CD4-positive, alpha-beta T cell treated with Interleukin-6 at 100 ng/mL for 8 hours (primary cell): ENCODE measurements around the gene PLA1A.
"Not testable (repeated sequence)": the region's sequence is repeated elsewhere in the genome, so short reads cannot be mapped to it uniquely, and the experiment has no call there.

Experiments used
- DNase-seq: peaks from one replicate; pipeline ENCODE4 v3.0.0-alpha.2; 2020; ENCODE audit warnings: mixed read lengths, low spot score

PLA1A gene

DNA sequence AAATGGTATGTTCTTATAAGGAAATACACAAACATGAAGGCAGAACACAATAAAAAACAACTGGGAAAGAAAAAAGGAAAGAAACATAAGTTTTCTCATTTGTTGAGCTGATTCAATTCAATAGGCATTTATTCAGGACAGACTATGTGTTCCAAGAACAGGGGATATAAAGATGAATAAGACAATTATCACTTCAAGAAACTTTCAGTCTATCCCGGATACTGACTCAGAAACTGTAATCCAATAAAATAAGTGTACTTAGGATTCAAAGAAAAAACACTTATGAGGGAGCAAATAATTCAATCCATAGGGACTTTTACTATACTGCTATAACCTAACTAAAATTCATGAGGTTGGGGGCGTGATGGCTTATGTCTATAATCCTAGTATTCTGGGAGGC is 66.2 kb downstream of the PLA1A start:
- DNase-seq, result no peak

- DNase-seq, result no peak
Observed at GRCh38 chr3:119664370-119664769, 66.7 kb downstream of the PLA1A start.

- no peak for DNase-seq
Observed at GRCh38 chr3:119664850-119665379, 67.2 kb downstream of the PLA1A start.

- DNase-seq, result no peak
Observed at GRCh38 chr3:119665954-119666559, 68.4 kb downstream of the PLA1A start.

DNA sequence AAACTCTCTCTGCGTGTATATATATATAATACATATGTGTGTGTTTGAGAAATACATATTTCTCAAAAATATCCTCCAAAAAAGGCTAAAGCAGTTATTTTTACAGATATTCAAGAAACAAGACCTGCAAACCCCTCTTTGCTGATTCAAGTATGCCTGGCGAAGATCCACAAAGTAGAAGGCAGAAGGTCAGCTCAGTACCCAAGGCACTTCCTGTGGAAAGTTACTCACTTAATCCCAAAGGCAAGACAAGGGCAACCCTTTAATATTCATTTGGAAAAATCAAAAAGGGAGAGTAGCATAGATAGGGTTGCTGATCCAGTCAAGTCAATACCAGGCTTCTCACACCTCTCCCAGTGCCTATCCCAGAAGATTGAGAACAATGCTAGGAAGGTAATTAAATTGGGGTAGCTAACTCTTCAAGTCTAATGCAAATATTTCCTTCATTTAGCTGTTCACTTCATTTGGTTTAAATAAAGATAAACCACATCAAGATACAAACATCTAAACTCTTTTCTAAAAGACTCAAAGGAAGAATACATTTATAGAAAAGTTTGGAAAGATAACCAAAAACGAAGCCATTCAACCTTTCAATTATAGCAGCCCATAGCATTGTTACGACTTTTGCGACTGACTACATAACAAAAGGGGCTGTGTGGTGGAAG is 72.4 kb downstream of the PLA1A start:
- no peak for DNase-seq

DNA sequence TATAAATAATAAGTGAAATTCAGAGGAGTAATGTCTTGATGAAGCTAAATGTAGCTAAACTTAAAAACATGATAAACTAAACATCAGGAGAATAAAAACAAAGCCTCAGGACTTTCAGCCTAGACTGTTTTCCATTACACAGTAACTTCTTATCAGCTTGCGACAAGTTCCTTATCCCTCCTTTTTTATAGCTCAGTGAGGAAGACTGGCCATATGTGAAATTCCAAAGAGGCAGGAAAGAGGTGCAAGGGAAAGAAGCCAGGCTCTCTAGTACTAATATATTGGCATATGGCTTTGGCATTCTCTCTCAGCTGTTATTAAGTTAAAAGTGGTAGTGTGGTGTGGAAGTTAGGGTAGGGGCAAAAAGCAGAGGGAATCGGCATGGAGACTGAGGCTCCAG is 75.1 kb downstream of the PLA1A start:
- no peak for DNase-seq

GRCh38 chr3:119673875-119674274 is 76.2 kb downstream of the PLA1A start:
- DNase-seq, result no peak

DNA sequence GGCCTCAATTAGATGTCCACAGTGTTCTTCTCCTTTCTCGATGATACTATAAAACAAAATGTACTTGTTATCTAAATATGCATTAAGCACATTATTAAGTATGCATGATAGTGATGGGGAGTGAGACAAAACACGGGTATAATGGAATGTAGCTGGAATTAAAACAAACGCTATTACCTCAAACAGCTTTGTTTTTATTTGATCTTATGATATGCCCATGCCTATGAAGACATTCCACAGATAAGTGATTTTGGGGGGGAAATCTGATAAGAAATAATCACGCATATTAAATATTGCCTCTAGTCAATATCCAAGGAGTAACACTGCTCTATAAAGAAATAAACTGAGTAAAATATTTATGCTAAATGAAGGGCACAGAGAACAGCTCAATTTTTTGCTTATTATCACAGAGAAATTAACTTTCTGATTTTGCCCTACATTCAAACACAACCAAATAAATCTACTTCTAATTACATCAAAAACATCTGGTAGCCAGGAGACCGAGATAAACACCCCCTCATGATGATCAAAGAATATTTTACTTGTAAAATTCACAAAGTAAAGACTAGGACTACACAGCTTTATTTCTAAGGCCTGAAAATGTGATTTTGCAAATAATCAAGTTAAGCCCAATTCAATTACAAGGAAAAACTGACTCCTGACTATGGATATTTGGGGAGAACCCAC is 77.6 kb downstream of the PLA1A start:
- no peak for DNase-seq

- no peak for DNase-seq
Observed at GRCh38 chr3:119676020-119676419, 78.3 kb downstream of the PLA1A start.

DNA sequence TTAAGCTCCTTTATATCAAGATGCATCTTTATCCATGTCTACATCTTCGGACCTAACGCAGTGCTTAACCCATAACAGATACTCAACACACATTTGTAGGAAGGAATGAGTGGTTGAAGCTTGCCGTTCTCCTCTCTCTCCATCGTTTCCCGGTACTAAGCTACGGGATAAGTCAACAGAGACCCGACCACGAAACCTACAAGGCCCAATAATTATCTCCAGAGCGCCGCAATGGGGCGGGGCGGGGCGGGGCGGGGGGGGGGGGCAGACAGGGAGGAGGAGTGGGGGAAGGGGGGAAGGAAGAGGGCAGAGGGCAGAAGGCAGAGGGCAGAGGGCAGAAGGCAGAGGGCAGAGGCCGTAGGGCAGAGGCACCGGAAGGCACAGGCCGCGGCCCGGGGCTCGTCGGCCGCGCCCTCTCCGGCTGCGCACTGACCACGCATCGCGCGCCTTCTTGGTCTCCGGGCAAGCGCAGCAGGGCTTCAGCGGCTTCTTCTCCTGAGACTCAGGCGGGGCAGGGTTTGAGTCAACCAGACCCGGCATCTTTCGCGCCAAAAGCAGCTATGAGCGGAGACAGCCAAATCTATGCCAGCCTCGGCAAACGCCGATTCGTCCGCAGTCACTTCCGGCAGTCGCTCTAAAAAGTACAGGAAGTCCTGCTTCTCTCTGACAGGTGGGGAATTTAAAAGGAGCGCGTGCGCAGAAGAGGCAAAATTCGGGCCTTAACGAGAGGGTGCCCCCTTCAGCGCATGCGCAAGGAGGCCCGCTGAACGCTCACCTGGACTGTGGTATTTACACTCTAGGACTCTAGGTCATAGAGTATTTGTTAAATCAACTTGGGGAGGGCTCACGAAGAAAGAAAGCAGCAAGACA is 79.3 kb downstream of the PLA1A start, which contains the start of gene COX17:
Gene COX17 (minus strand): TSS at position 636 of the 870 bp plus-strand sequence. CDS start 96 bp downstream, at position 540.
- DNase-seq, result peak; percentile 98

DNA sequence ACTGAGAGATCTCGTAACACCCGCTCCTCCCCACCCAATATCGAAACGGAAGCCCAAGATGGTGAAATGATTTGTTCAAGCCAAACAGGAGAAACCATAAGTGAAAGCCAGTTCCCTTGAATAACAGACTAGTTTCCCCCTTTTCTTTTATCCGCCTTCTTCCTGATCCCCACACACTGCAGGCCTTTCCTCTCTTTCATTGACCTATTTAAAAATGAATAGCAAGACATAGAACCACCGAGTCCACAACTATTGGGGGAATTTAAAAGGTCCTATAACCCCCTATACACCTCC is 79.9 kb downstream of the PLA1A start:
- no peak for DNase-seq

- DNase-seq, result not testable (repeated sequence)
Observed at GRCh38 chr3:119678209-119678608, 80.5 kb downstream of the PLA1A start.
